IPS-20b (cell line): Measurements from ENCODE around the gene CBX7.

Experiments used
- H3K27ac ChIP-seq: one replicate; pipeline ENCODE4 v1.5.1; 2013; ENCODE audit warnings: low read length
- H3K27me3 ChIP-seq: 2 replicates; pipeline ENCODE4 v1.6.1; 2013; ENCODE audit warnings: mild to moderate bottlenecking, low read length, inconsistent platforms; ENCODE audit not compliant: insufficient read depth
- H3K36me3 ChIP-seq: 2 replicates; pipeline ENCODE4 v1.6.1; 2013; ENCODE audit warnings: low read depth, mild to moderate bottlenecking, inconsistent platforms, low read length, moderate library complexity; ENCODE audit not compliant: insufficient read depth
- H3K4me1 ChIP-seq: 2 replicates; pipeline ENCODE4 v1.6.1; 2013; ENCODE audit warnings: mild to moderate bottlenecking, control low read depth, inconsistent platforms, low read length, moderate library complexity; ENCODE audit not compliant: insufficient read depth
- H3K4me3 ChIP-seq: 2 replicates; pipeline ENCODE4 v1.5.1; 2013; ENCODE audit warnings: mild to moderate bottlenecking, low read length, inconsistent platforms
- H3K9ac ChIP-seq: 2 replicates; pipeline ENCODE4 v1.6.1; 2013; ENCODE audit warnings: low read depth, mild to moderate bottlenecking, inconsistent platforms, low read length, moderate library complexity
- H3K9me3 ChIP-seq: 2 replicates; pipeline ENCODE4 v1.6.1; 2013; ENCODE audit warnings: mild to moderate bottlenecking, low read depth, low read length, inconsistent platforms; ENCODE audit not compliant: insufficient read depth

CBX7 gene

GRCh38 chr22:39081016-39081415, 71.5 kb downstream of the CBX7 start:
- Histone ChIP-seq H3K9me3 (no peaks in the 10 kb centered on the region), H3K36me3 (no peaks in the 10 kb centered on the region), H3K4me1 (no peaks in the 10 kb centered on the region), H3K9ac (no peak overlapping the region), H3K4me3 (no peak overlapping the region), H3K27ac (no peak overlapping the region), H3K27me3 (no peaks in the 10 kb centered on the region)
